GM19395 (cell line): ENCODE measurements around the gene TRIM43.
"Not testable (repeated sequence)": the region's sequence is repeated elsewhere in the genome, so short reads cannot be mapped to it uniquely, and the experiment has no call there.

Experiments used
- ATAC-seq: cut with Tn5 transposase; IDR thresholded peaks from one replicate; pipeline ENCODE4 v1.9.1; 2021; ENCODE audit warnings: mild to moderate bottlenecking, moderate library complexity; ENCODE audit not compliant: unreplicated experiment

TRIM43 gene

DNA sequence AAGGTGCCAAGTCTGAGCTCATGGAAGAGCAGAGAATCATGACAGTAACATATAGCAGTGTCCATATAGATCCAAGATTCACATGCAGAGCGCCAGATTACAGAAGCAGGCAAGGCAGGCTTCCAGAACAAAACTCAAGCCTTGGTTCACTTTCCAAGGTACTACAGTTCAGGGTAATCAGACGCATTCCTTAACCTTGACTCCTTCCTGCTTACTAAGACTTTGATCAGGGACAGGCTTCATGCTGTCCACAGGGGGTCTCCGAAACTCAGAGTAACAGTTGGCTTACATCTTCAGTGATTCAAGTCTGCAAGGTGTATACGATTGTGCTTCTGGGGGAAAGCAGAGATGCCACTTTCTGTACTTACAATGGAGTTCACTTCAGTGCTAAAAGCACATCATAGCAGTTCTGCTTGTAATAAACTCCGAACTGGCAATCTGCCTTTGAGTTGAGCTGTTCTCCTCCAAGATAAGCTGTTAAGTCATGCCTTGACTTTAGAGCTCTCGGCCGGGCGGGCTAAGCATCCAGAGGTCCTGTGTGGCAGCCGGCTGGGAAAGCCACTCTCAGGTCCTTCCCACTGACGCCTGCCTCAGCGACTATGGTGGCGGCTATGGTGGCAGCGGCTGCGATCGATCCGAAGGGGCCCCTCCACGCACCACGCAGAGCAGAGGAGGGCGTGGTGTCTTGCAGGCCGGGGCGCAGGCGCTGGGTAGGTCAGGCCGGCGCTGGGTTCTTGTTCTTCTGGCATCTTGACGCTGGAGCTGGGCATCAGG lies 48.9 kb downstream of the TRIM43 start:
- not testable (repeated sequence) for ATAC-seq

DNA sequence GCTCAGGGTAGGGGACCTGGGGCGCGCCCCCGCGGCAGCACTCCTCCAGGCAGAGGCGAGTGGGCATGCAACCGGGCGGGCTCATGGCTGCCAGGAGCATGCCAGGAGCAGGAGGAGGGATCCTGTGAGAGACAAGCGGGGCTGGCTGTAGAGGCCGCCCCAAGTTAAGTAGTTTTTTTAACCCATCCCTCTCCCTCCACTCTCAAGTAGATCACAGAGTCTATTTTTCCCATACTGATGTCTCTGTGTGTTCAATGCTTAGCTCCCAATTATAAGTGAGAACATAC lies 49.4 kb downstream of the TRIM43 start:
- not testable (repeated sequence) for ATAC-seq

DNA sequence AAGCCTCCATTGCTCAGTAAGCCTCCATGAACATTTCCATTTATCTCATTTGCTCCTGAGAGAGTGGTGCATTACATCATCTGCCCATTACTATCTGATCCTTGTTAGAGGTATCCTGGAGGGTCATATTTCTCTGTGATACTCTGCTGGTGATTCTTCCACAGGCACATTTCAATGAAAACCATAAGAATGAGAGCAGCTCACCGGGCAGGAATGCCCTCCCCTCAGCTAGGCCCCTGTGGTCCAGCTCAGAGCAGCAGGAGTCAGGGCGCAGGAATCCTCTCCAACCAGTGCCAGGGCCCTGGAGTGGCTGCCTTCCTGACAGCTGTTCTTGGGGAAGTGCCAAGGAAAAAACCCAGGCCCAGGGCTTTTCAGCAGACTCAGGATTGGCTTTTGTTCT lies 50.0 kb downstream of the TRIM43 start:
- ATAC-seq = not testable (repeated sequence)

- ATAC-seq = not testable (repeated sequence)
These were observed 50.6 kb downstream of the TRIM43 start for GRCh38 chr2:95642360-95642759.

GRCh38 chr2:95642951-95643350 lies 51.1 kb downstream of the TRIM43 start:
- not testable (repeated sequence) for ATAC-seq

DNA sequence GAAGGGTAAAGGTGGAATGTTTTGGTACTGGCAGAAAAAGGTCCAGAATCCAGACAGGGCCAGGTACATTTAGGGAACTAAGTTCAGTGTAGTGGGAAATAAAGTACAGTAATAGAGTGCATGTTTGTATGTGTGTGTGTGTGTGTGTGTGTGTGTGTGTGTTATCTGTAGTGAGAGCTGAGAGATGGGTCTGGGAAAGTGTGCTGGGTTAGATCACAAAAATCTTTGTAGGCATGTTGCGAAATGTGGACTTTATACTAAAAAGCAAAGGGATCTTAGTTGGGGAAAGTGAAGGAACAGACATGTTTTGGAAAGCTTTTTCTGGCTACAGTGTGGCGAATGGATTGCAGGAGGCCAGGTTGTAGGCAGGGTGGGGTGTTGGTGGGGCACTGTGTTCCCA lies 53.5 kb downstream of the TRIM43 start:
- not testable (repeated sequence) for ATAC-seq

DNA sequence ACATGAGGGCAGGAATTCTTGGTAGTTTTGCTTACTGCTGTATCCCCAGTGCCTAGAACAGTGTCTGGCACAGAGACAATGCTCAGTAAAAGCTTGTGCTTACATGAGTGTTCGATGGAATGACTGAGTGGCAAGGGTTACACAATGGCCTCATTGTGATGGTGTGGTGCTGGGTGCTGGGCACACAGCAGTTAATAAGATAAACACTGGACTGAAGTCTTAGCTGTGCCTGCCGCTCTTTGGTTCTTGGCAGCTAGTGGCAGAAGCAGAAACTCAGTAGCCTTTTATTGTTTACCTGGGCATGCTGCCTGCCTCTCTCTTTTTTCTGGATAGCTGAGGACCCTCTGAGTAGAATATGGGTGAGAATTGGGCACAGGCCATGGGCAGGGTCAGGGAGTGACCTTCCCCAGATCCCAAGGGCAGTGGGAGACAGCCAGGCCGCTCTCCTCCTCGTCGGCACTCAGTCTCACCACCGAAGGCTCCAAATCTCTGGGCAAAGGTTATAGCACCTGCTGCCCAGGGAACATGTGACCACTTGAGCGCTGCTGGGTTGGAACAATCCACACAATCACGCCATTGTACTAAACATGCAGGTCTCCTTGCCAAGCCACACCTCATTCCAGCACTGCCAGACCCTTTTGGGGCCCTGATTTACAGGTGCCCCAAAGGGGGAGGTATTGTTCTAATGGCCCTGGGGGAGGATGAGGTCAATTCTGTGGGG lies 54.6 kb downstream of the TRIM43 start:
- ATAC-seq = not testable (repeated sequence)

DNA sequence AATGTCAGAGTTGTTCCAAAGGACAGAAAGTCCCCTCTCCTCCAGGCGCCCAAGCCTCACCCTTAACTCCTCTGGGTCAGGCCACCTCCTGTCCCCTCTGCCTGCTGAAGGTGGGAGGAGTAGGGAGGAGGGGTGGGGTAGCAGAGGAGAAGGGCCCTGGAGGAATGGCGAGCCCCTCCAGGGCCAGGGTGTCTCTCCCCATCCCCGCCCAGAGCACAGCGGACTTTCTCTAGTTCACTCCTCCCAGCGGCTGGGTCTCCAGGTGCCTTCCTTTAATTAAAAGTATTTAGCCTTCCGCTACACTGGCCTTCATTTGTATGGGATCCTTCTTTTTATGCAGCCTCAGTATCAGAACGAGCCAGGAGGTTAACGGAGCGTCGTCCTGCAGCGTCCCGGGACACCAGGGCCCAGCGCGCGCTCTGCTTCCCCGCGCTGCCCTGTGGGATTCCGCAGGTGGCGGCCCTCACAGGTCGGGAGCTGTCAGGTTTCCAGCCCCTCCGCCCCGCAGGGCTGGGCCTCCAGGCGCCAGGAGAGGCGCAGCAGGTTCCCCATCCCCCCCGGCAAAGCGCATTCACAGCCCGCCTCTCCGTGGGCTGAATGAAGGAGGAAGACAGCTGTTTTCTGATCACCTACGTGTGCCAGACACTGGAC lies 57.2 kb downstream of the TRIM43 start:
- not testable (repeated sequence) for ATAC-seq
